ENCODE results near the gene SCAF1. TPM values are rescaled to one million over a fixed set of nuclear protein-coding genes. Genes with fewer than 3 reads are reported as not detected.

The SCAF1 gene
- 10 to 100 TPM; 70.8 to 78.1 TPM for total RNA-seq
- 51.4 TPM for polyA plus RNA-seq (ENCODE audit: insufficient read depth, low read depth, low replicate concordance)
- long read RNA-seq, donor 1, full-length matches to known transcripts: 5 of 35 reads
- long read RNA-seq, donor 1, partial matches to known transcripts: 30 of 35 reads
- long read RNA-seq, donor 1, other reads (novel, unspliced or antisense): 0 of 35 reads
- long read RNA-seq, donor 2, partial matches to known transcripts: 19 of 21 reads
- long read RNA-seq, donor 2, other reads (novel, unspliced or antisense): 0 of 21 reads

DNA sequence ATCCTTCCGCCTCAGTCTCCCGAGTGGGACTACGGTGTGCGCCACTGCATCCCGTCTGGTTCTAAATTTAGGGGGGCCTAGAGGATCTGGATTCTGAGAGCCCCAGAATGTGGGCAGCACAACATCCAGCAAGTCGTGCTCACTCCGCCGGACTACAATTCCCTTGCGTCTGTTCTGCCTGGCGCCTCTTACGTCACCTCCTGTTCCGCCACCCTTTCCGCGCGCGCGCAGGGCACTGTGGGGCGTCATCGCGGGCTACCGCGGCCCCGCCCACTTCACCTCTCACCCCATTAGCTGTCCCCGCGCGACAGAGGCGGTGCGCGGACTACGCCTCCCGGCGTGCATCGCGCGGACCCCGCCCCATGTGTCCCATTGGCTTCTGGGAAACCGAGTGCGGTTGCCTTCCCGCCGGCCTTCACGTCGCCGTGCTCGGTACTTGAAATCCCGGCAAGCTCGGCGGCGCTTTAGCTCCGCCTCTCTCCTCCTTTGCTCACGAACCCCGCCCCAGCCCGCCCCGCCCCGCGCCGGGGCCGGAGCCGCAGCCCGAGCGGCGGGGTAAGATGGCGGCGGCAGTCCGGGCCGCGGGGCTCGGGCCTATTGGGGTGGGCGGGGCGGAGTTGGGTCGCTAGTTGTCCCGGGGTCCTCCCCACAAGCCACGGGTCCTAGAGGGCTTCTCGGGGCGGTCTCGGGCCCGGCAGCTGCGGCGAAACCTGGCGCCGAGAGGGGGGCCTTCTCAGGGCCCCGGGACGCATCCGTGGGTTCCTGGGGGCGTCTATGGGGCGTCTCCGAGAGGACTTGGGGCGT, at the start of gene SCAF1:
Gene SCAF1, plus strand, starts transcription at position 522 of the 804 bp plus-strand sequence. CDS start 2,818 bp downstream, outside the sequence.
- peak within 1 kb of the TSS; percentile 98 to 99 for H3K27ac ChIP-seq
- H3K4me3 ChIP-seq: peak within 1 kb of the TSS; percentile 82 to 84
- intact Hi-C loops (cut with DNase I; ENCODE audit: low total_unique reads): no loop called here
- WGBS, 2 donors: 0 to 1% methylated on average over 19 to 77 of the region's 87 CpGs
- no peaks in the 10 kb centered on the region for H3K27me3 ChIP-seq
- H3K36me3 ChIP-seq (ENCODE audit: low read depth, missing control alignments): no peaks in the 10 kb centered on the region
- H3K4me1 ChIP-seq: peaks cover 48% of the 10 kb centered on the region
- no peaks in the 10 kb centered on the region for H3K9me3 ChIP-seq
- DNase-seq: peak; percentile 99
- TF ChIP-seq, protein P1, sequence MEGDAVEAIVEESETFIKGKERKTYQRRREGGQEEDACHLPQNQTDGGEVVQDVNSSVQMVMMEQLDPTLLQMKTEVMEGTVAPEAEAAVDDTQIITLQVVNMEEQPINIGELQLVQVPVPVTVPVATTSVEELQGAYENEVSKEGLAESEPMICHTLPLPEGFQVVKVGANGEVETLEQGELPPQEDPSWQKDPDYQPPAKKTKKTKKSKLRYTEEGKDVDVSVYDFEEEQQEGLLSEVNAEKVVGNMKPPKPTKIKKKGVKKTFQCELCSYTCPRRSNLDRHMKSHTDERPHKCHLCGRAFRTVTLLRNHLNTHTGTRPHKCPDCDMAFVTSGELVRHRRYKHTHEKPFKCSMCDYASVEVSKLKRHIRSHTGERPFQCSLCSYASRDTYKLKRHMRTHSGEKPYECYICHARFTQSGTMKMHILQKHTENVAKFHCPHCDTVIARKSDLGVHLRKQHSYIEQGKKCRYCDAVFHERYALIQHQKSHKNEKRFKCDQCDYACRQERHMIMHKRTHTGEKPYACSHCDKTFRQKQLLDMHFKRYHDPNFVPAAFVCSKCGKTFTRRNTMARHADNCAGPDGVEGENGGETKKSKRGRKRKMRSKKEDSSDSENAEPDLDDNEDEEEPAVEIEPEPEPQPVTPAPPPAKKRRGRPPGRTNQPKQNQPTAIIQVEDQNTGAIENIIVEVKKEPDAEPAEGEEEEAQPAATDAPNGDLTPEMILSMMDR (IDR thresholded peaks at IDR 0.05): no peak
- peak; percentile 77 for TF ChIP-seq POLR2A (IDR thresholded peaks at IDR 0.05)

- Histone ChIP-seq H3K27me3 (no peaks in the 10 kb centered on the region), H3K36me3 (ENCODE audit: low read depth, missing control alignments) (no peaks in the 10 kb centered on the region), H3K4me1 (peaks cover 18% of the 10 kb centered on the region), H3K4me3 (peak overlapping the region; percentile 24 to 90), H3K9me3 (no peaks in the 10 kb centered on the region), H3K27ac (peak overlapping the region; percentile 65 to 71)
- TF ChIP-seq, protein P1 (IDR thresholded peaks at IDR 0.05): no peak
- TF ChIP-seq POLR2A (IDR thresholded peaks at IDR 0.05): no peak
- DNase-seq: no peak
- 3 to 4% methylated on average over 28 of the region's 28 CpGs for WGBS, 2 donors
- intact Hi-C loops (cut with DNase I; ENCODE audit: low total_unique reads): no loop called here
Measured at GRCh38 chr19:49592486-49593232, 49.4 kb upstream of the SCAF1 start.

DNA sequence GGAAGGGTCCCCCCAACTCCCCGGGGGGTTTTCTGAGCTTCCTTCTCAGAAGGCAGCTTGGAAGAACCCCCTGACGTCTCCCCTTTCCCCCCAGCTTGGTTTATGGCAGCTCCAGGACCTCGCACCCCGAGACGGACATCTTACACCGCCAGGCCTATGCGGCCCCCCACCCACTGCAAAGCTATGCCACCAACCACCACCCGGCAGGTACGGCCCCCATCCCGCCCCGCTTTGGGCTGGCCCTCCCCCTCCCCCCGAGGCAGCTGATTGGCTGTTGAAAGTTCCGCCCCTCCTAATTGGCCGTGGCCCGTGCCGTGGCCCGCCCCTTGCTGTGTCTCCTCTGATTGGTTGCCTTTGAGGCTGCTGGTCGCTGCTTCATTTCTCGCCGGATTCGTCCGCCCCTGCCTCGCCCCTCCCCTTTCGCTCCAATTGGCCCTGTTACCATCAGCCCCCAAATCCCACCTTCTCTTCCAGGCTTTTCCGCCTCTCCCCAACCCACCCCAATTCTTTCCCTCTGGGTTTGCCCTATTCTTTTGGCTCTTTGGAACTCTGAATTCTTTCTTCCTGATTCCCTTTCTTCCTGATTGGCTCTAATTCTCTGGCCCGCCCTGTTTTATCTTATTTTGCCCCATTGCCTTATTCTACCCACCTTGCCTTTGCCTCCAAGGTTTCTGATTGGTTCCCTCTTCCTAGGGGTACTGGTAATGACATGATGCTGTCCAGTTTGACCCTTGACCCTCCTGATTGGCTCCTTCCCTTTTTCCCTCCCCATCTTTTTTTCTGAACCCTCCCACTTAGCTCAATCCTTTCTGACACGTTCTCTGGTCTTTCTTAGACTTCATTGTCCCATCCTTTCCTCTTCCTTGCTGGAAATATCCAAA, 48.5 kb upstream of the SCAF1 start:
- no peaks in the 10 kb centered on the region for H3K9me3 ChIP-seq
- intact Hi-C loops (cut with DNase I; ENCODE audit: low total_unique reads): no loop called here
- TF ChIP-seq, protein P1 (IDR thresholded peaks at IDR 0.05): no peak
- no peak for TF ChIP-seq POLR2A (IDR thresholded peaks at IDR 0.05)
- no peaks in the 10 kb centered on the region for H3K36me3 ChIP-seq (ENCODE audit: low read depth, missing control alignments)
- H3K4me1 ChIP-seq: peaks cover 18% of the 10 kb centered on the region
- peak overlapping the region; percentile 24 to 90 for H3K4me3 ChIP-seq
- H3K27me3 ChIP-seq: no peaks in the 10 kb centered on the region
- peak; percentile 96 for DNase-seq
- 4 to 9% methylated on average over 25 to 27 of the region's 27 CpGs for WGBS, 2 donors
- H3K27ac ChIP-seq: peak overlapping the region; percentile 65 to 79
